Nucleus accumbens (tissue), 56 donors: ENCODE data around the gene EML1.

Experiments
- DNase-seq, 56 donors: peaks; one replicate each; lab custom pipeline; 2025; lab: John Stamatoyannopoulos, UW

EML1 gene, protein sequence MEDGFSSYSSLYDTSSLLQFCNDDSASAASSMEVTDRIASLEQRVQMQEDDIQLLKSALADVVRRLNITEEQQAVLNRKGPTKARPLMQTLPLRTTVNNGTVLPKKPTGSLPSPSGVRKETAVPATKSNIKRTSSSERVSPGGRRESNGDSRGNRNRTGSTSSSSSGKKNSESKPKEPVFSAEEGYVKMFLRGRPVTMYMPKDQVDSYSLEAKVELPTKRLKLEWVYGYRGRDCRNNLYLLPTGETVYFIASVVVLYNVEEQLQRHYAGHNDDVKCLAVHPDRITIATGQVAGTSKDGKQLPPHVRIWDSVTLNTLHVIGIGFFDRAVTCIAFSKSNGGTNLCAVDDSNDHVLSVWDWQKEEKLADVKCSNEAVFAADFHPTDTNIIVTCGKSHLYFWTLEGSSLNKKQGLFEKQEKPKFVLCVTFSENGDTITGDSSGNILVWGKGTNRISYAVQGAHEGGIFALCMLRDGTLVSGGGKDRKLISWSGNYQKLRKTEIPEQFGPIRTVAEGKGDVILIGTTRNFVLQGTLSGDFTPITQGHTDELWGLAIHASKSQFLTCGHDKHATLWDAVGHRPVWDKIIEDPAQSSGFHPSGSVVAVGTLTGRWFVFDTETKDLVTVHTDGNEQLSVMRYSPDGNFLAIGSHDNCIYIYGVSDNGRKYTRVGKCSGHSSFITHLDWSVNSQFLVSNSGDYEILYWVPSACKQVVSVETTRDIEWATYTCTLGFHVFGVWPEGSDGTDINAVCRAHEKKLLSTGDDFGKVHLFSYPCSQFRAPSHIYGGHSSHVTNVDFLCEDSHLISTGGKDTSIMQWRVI

DNA sequence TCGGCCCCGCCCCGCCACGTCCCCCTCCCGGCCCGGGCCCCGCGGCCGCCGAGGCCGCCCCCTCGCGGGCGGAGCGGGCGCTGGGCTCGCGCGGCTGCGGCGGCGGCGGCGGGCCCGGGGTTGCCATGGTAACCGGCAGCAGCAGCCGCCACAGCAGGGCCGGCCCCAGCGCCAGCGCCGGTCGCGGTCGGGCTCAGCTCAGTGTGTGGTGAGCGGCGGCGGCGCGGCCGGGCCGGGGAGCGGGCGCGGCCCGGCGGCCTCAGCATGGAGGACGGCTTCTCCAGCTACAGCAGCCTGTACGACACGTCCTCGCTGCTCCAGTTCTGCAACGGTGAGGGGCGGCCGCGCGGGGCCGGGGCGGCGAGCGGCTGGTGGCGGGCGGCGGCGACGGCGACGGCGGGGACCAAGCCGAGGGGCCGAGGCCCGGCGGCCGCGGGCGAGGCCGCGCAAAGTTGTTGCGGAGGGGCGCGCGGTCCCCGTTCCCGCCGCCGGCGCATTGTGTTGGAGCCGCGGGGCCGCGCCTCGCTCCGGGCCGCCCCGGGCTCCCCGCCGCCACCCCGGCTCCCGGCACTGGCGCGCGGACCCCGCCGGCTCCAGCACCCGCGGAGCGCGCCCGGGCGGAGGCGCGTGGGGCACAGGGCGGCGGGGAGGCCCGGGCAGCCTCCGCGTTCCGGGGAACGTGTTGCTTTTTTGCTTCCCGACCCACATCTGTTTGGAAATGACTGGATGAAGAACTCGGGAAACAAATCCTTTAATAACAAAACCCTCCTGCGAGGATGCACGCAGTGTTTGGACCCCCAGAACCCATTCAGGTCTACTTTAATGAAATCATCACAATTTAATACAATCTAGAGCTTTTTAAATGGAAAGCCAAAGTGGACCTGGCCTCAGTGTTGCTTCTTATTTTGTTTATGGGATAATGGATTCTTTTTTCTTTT lies at the start of gene EML1:
Gene EML1 (plus strand): TSS at position 201 of the 938 bp plus-strand sequence. CDS start 64 bp downstream, at position 265.
- peak in 53 of 56 donors; percentile 20 to 86 (median 66) for DNase-seq

DNA sequence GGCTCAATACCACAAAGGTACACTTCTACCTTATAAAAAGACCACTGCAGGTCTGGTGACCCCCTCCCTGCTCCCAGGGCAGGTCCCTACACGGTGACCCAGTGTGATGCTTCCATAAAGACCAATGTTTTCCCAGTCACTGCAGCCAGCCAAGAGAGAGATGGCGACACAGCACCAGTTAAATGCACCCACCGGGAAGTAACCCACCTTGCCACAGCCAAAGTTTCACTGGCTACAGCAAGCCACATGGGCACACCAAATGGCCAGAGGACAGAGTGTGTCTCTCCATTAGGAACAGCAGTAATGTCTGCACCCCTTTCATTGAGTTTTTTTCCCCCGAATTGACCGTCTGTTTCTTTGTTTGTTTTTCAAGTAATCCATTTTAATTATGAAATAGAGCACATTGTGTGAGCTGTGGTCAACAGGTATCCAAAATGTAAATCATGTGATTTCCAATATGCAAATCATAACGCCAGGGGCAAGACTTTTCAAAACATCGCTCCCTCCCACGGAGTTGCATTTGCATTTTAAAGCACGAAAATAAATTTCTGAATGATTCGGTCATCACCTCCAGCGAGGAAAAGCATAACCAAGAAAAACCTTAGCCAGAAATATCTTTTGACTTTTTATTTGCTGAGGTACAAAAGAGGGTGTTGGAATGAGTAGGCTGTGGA lies 48.9 kb upstream of the EML1 start:
- no peak for DNase-seq

DNA sequence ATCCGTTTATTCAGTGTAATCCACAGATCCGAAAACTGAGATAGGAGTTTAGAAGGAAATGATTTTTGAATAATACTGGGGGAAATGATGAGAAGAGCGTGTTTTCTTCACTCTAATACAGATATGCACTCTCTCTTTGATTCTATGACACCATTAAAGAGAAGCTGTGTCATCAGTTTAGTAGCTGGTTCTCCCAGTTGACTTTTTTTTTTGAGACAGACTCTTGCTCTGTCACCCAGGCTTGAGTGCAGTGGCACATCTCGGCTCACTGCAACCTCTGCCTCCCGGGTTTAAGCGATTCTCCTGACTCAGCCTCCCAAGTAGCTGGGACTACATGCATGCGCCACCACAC lies 48.4 kb upstream of the EML1 start:
- no peak for DNase-seq

DNA sequence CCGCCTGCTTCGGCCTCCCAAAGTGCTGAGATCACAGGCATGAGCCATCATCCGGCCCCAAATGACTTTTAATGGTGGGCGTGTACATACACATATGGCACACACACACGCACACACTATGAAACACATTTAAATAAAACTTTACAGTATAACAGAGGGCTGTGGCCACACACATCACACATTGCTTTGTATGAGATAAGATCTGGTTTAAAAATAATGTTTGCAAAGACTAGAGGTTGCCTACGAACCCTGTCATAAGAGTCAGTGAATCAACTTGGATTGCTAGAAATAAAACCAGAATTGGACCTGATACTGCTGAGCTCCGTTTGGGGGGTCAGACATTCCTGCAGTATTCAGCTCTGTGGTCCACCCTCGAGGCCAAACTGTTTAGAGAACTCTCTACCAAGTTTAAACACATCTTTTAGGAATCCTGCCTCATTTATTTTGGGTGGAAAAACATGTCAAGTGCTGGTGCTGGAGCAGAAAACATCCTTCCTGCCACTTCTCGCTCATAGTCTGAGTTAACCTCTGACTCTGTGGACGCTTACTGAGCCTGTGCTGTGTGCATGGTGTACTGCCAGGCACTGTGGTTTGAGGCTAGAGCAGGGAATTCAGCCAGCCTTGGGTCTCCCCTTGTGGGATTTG lies 47.8 kb upstream of the EML1 start:
- no peak for DNase-seq

DNA sequence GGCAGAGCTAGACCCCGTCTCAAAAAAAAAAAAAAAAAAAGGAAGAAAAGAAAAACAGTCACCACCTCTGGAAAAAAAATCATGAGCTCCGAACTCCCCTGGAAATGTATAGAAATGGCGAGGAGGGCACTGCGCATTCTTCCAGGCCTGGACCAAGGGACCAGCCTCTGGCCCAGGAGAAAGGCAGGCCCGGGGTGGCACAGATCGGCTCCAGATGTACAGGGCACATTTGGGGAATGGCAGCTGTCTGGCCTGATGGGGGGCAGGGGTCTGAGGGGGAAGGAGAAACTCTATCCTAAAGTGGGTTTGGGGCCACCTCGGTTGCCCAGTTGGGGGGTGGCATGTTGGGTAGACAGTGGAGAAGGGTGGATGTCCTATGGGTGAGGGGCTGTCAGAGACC lies 46.0 kb upstream of the EML1 start:
- no peak for DNase-seq

DNA sequence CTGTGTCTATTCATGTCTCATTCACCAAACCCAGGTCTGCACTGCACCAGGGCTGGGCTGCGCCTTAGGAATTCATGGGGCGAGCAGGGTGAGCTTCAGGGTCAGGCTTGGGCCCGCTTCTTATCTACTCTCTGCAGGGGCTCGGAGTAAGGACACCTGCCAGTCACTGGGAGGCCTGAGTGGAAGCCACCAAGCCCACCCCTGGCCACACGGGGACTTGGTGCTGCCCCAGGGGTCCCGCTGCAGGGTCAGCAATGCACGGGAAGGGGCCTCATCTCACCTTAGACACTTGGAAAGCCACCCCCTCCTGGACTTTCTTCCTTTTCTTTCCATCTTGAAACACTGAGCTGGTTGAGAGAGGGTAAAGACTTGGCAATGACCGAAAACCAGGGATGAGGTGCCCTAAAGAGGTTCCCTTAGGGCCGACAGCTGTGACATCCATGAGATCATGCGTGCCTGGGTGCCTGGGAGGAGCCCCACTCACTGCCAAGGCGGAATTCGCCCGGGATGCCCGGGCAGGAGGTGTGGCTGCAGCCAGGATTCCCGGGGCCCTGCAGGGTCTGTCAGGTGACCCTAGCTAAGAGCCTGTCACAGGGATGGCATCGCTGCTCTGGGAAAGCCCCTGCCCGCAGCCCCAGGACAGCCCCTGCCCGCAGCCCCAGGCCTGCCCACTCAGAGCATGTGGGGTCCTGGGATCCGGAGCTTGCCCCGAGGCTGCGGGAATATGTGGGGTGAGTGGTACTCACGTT lies 45.5 kb upstream of the EML1 start:
- no peak for DNase-seq

DNA sequence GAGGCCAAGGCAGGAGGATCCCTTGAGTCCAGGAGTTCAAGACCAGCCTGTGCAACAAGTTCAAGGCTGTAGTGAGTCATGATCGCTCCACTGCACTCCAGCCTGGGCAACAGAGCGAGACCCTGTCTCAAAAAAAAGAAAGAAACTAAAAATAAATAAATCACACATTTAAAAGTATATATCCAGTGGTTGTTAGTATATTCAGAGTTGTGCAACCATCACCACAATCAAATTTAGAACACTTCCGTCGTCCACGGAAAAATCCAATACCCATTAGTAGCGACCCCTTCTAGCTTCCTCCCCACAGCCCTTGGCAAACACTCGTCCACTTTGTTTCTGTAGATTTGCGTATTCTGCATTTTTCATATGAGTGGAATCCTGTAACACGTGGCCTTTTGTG lies 44.7 kb upstream of the EML1 start:
- no peak for DNase-seq

DNA sequence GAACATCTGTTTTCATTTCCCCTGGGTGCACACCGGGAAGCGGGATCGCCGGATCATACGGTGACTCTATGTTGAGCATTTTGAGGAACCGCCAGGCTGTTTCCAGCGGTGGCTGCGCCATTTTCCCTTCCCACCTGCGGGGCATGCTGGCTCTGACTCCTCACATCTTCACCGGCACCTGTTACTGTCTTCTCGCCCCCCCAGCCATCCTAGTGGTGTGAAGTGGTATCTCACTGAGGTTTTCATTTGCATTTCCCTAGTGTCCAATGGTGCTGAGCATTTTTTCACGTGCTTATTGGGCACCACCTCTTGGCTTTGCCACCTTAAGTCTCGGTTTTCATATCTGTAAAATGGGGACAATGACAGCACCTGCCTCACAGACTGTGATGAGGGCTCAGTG lies 44.1 kb upstream of the EML1 start:
- no peak for DNase-seq

DNA sequence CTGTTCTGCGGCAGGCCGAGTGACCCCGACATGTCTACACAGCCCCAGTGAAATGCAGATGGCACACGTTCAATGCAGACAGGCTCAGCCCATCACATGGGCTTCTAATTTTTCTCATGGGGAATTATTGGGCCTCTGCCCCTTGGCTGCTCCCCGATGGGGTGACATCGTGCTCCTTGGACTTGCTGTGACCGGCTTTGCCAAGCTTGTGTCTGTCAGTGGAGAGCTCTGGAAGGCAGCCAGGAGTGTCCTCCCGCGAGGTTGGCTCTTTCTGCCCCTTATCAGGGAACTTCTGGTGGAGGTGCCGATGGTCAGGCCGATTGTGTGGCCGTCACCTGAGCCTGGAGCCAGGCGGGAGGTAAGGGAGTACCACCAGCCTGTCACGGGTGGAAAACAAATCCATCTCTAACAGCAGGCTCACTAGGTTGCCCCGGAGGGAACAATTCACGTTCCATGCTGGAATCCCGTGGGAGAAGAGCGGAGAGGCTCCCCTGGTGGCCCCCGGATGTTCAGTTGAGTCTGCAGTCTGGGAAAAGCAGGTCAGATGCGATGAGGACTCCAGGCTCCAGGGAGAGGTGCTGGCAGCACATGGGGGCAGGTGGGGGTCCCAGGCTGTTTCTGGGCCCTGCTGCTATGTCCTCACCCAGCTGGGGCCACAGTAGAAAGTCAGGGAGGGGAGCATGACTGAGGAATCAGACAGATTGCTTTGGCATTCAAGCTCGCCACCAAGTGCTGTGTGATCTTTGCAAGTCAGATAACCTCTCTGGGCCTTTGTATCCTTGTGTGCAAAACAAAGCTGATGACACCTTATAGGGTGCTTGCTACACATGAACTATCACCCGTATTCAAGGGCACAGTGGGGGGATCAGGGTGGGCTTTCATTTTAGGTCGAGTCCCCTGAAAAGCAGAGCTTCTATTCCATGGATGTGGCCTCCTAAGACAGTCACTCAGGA lies 43.2 kb upstream of the EML1 start:
- DNase-seq: no peak

DNA sequence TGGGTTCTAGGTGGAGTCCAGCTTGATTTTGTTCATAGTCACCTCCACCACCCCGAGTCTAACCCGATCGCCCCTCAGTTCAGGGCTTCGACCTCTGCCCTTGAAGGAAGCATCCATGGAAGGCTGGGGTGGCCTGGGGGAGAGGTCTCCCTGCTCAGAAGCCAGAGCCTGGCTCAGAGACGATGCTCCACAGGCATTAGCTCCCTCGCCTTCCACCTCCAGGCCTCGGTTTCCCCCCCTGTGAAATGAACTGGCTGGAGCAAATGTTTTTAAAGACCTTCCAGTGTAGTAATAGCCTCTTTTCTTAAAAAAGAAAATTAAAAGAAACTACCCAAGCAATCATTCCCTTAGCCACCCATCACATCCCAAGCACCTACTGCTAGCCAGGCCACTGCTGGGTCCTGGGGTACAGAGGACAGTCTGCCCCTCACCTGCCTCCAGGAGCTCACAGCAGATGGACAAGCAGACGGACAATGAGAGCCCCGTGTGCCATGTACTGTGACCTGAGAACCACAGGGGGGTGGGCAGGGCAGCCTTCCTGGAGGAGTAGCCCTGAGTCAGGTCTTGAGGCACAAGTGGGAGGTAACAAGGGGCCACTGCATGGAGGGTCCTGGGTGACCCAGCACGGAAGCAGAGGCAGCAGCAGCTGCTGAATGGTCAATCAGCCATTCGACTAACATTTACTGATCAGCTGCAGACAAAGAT lies 42.3 kb upstream of the EML1 start:
- no peak for DNase-seq

DNA sequence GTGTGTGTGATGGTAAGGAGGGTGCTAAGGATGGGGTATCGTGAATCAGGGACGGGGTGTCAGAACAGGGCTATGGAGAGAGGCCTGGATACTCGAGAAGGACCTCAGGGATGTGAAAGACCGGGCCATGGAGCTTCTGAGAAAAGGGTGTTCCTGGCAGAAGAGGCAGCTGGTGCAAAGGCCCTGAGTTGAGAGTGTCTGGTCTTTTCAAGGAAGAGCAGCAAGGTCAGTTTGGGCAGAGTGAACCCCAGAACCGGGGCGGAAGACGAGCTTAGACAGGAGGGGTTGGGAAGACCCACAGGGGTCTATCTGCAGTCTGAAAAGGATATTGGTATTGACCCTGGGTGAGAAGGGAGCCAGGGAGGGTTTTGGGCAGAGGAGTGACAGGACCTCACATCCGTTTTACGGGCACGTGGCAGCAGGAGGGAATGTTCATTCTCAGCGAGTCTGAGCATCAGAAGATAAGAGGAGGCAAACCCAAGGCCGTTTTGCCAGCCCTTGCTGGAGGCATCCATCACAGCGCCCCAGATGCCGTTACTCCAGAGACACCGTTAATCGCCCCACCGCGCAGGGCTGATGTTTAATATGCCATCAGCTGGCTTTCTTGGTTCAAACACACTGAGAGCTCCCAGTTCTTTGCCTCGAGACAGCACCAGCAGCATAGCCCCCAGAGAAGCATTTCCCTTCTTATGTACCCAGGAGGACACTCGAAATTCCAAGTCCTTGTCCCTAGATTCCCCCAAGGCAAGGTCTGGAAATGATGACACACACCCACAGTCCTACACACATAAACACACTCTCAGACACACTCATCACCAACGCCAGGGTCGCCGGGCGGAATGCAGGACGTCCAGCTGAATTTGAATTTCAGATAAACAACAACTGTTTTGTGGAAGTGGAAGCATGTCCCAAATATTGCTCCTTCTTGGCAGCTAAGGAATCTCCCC lies 41.4 kb upstream of the EML1 start:
- DNase-seq: no peak

DNA sequence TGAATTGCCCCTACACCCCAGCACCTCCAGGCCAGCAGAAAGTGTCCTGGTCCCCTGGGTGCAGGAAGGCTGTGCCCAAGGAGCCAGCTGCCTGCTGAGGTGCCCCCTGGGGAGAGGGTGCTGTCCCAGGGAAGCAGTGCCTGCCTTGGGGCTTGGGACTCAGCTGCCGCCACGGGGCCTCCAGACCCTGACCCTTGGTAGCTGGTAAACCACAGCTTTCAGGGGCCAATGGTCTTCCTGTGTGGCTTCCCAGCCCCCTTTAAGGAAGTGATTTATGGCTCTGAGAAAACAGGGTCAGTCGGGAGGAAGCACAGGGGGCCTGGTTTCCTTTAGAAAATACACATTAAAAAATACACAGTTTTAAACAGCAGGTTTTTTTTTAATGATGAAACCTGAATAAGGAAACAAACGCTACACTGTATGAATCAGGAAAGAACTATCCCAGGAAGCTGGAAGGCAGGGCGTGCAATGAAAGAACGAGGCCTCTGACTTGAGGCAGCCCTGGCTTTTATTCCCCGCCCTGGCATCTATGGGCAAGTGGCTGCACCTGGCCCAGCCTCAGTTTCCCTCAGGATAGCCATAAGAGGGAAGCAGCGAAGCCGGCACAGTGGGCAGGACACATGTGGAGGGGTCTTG lies 40.6 kb upstream of the EML1 start:
- no peak for DNase-seq

DNA sequence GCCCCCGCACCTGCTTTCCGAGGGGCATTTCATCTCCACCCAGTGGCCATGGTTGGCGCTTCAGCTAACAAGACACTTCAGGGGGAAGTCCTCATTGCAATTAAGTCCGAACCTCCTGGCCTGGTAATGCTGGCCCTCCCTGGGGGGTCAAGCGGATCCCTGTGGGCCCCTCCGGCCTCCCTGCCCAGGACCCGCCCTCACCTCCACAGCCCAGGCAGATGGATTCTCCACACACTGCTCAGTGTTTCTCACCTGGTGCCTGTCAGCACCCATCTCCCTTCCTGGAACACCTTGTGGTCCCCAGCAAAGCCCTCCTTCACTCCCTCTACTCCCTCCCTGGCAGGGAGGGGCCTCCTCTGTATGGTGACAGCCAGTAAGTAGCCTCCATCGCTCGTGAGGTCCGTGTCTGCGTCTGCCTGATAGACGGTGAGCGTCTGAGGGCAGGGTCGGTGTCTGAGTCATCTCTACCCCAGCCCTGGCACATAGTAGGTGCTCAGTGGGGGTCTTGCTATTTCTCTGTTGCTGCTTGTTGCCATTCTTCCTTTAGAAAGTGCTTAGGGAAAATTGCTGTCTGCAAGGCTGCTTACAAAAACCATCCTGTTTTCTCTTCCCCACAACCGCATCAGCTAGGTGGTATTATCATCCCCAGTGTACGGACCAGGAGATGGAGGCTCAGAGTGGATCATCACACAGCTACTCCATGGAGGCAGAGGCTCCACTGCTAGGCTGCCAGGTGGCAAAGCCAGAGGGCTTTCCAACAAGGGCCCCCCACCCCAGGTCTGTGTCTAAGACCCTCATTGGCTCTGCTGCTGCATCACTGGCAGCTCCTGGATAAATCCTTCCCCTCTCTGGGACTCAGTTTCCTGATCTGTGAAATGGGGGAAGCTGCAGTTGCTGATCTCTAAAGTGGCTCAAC lies 39.7 kb upstream of the EML1 start:
- DNase-seq: no peak
